OCI-LY1 (cell line): ENCODE data around the gene ENPEP.

Experiments used
- EZH2 ChIP-seq: fragments of 200-600 bp; sonication (generic), shearing (Covaris generic); IDR thresholded peaks from 2 replicates; pipeline ENCODE4 v1.8.0; 2017; ENCODE audit warnings: borderline replicate concordance, mixed run types, mild to moderate bottlenecking, antibody characterized with exemption, low read length, moderate library complexity, mixed read lengths
- TF ChIP-seq, protein P1 (sequence below): fragments of 200-600 bp; sonication (generic), shearing (Covaris generic); IDR thresholded peaks from 2 replicates; pipeline ENCODE4 v1.5.1; 2017; ENCODE audit warnings: mild to moderate bottlenecking, antibody characterized with exemption, low read length, moderate library complexity, mixed read lengths

DNA sequence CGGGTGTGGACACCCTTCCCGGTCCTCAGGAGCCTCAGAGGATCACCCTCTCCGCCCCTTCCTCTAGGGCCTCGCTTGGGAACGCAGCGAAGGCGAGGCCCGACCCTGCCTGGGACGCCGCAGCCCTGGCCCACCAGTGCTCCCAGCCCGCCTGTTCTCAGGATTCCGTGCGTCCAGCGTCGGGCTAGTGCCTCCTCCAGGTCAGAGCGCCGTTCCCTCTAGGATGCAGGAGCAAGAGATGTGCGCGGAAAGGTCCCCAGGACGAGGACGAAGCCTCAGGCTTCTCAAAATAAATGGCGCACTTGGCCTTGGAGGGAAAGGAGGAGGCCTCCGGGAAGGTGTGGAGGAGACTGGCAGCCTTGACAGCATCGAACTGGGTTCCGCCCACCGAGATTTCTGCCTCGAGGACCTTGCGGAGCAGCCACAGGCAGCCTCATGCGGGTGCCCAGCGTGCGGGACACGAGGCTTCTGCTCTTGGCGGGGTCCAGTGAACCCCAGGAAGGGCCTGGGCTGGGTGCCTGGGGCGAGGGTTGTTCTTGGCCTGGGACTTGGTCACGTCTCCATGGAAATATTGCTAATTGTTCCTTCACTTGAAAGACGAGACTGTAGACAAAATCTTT, 111.8 kb downstream of the ENPEP start:
- TF ChIP-seq, protein P1, sequence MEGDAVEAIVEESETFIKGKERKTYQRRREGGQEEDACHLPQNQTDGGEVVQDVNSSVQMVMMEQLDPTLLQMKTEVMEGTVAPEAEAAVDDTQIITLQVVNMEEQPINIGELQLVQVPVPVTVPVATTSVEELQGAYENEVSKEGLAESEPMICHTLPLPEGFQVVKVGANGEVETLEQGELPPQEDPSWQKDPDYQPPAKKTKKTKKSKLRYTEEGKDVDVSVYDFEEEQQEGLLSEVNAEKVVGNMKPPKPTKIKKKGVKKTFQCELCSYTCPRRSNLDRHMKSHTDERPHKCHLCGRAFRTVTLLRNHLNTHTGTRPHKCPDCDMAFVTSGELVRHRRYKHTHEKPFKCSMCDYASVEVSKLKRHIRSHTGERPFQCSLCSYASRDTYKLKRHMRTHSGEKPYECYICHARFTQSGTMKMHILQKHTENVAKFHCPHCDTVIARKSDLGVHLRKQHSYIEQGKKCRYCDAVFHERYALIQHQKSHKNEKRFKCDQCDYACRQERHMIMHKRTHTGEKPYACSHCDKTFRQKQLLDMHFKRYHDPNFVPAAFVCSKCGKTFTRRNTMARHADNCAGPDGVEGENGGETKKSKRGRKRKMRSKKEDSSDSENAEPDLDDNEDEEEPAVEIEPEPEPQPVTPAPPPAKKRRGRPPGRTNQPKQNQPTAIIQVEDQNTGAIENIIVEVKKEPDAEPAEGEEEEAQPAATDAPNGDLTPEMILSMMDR: no peak
- no peak for TF ChIP-seq EZH2
